IPS-NIHi7 (cell line): ENCODE data around the gene ODF2.
"Not testable (repeated sequence)": the region's sequence is repeated elsewhere in the genome, so short reads cannot be mapped to it uniquely, and the experiment has no call there.

ENCODE experiments used
- DNase-seq: peaks from one replicate; pipeline ENCODE4 v3.0.0; 2012; ENCODE audit warnings: mixed read lengths; ENCODE audit errors: extremely low spot score

Gene ODF2

DNA sequence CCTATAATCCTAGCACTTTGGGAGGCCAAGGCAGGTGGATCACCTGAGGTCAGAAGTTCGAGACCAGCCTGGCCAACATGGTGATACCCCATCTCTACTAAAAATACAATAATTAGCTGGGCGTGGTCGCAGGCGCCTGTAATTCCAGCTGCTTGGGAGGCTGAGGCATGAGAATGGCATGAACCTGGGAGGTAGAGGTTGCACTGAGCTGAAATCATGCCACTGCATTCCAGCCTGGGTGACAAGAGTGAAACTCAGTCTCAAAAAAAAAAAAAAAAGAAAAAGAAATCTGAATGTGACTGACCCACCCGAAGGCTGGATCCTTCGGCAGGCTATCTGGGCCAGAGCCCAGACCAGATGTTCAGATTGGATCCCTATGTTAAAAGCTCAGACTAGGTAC lies 32.5 kb upstream of the ODF2 start:
- DNase-seq: not testable (repeated sequence)

DNA sequence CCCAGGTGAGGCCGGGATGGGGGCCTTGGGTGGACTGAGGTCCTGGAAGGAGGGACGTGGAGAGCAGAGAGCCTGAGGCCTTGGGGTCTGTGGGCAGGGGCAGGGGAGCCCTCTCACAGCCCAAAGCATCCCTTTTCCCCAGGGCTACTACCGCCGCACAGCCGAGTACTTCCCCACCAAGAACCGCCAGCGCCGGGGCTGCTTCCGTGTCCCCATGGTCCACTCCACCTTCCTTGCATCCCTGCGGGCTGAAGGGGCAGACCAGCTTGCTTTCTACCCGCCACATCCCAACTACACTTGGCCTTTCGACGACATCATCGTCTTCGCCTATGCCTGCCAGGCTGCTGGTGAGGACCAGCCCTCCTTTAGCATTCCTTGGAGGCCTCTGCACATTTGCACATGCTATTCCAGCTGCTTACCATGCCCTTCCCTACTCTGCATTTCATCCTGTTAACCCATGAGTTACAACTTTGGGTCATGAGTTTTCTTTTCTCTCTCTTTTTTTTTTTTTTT lies 31.5 kb upstream of the ODF2 start:
- DNase-seq: no peak

DNA sequence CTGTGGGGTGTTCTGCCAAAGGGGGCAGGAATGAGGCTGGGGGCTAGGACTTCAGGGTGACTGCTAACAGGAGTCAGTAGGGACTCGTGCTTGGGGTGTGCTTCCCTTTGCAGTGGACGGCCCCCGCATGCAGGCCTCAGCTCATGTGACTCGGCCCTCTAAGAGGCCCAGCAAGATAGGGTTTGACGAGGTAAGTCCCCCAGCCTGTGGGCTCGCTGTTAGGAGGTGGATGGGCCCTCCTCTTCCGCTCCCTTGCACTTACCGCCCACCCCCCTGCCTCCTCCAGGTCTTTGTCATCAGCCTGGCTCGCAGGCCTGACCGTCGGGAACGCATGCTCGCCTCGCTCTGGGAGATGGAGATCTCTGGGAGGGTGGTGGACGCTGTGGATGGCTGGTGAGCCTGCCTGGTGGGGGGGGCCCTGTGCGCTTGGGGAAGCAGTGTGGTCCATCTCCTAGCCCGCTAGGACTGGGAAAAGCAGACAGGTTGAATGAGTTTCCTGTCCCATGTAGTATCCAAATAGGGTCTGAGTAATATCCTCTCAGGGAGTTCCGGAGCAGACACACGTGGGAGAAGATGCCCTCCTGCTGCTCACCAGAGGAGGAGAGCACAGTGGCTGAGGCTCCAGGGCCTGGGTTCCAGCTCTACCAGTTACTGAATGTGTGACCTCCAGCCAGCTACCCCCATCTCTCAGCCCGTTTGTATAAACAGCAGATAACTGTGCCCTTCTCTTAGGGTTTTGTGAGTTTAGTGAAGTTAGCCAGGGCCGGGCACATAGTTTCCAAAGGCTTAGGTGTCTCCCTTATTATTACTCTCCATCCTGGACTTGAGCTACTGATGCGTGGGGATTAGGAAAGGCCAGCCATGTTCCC lies 26.9 kb upstream of the ODF2 start:
- DNase-seq: peak; percentile 46

DNA sequence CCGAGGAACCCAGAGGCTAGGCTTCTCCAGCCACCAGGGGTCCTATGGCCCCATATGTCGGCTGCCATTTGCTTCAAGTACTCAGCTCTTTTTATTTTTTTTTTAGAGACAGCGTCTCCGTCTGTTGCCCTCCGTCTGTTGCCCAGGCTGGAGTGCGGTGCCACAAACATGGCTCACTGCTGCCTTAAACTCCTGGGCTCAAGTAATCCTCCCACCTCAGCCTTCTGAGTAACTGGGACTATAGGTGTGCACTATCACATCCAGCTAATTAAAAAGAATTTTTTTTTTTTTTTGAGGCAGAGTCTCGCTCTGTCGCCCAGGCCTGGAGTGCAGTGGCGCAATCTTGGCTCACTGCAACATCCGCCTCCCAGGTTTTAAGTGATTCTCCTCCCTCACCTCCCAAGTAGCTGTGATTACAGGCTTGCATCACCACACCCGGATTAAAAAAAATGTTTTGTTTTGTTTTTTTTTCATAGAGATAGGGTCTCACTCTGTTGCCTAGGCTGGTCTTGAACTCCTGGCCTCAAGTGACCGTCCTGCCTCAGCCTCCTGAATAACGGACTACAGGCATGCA lies 26.2 kb upstream of the ODF2 start:
- DNase-seq: no peak

DNA sequence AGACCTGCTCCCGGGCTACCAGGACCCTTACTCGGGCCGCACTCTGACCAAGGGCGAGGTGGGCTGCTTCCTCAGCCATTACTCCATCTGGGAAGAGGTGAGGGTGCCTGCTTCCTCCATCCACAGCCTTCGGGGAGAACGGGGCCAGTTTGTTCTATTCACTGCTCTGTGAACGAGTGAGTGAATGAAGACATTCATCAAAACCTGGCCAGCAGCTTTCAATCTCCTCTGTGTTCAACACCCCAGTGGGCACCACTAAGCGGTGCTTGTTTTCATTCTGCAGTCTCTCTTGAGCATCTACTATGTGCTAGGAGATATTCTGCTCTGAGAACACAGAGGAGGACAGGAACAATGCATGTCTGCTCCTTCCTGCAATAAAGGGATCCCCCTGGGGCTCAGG lies 24.6 kb upstream of the ODF2 start:
- no peak for DNase-seq

DNA sequence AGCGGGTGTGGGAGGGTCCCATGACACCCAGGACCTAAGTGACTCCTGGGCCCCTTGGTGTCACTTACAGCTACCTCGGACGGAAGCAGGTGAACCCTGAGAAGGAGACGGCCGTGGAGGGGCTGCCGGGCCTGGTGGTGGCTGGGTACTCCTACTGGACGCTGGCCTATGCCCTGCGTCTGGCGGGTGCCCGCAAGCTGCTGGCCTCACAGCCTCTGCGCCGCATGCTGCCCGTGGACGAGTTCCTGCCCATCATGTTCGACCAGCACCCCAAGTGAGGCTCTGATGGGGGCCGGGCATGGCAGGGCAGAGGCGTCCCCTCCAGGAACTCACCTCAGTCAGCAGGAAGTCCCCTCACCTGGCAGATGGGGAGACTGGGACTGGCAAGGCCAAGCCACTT lies 21.5 kb upstream of the ODF2 start:
- DNase-seq: no peak

DNA sequence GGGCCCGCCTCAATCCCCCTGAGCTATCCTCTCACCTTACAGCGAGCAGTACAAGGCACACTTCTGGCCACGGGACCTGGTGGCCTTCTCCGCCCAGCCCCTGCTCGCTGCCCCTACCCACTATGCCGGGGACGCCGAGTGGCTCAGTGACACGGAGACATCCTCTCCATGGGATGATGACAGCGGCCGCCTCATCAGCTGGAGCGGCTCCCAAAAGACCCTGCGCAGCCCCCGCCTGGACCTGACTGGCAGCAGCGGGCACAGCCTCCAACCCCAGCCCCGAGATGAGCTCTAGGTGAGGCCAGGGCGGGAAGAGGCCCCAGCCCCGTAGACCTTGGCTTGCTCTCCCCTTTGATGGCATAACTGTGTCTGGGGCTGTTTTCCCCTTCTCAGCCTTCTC lies 20.2 kb upstream of the ODF2 start:
- DNase-seq: no peak

DNA sequence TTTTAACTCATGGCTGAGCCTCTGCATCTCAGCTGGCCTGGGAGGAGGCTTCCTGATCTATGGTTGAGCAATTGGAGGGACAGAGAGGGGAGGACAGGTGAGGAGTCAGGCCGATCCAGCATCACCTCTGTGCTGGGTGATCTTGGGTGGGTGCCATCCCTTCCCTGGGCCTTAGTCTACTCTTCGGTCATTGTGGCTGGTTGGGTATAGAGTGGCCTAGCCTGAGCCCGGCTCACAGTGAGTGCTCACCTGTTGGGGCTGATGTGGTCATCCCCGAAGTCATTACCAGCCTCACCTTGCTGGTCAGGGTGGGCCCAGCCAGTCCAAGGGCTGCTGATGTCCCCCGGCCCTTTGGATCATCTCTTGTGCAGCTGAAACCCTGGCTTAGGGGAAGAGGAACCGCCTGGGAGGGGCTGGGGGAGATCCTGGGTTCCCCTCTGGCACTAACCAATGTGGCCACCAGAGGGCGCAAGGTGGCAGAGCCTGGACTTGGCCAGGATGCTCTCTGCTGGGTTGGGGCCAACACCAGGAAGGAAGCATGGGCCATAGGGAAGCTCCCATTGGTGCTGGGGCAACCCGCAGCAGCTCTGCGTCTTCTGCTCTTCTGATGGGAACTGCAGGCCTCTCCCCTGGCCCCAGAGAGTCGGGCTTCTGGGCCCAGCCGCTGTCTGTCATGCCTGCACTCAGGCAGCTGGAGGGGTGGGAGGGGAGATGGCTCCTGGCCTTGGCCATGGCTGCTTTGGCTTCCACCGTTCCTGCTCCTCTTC lies 17.3 kb upstream of the ODF2 start:
- DNase-seq: peak; percentile 97

DNA sequence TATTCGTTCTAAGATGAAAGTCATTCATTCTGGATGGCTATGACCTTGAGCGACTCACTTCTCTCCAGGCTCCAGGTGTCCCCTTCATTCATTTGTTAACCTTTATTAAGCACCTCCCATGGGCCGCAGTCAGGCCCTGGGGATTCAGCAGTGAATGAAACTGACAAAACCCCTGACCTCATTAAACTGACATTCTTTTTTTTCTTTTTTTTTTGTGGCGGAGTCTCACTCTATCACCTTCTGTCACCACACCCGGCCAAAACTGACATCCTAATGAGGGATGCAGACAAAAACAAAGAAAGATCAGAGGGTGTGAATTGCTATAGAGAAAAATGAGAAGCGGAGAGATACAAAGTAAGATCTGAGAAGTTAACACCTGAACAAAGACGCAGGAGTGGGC lies 16.5 kb upstream of the ODF2 start:
- DNase-seq: no peak

DNA sequence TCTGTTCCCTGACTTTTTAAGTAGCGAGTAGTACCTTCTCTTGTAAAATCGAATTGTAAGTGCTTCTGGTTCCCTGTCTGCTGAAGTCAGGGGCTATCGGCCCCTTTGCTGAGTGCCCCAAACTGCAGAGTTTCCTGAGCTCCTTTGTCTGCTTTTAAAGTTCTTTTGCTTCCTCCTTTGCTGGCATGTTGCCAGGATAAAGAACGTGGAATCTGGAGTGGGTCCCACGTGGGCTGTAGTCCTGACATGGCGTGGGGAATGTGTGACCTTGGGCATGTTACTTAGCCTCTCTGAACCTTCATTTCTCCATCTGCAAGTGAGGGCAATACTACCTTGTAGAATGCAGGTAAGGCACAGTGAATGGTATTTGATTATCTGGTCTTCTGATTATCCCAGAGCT lies 13.7 kb upstream of the ODF2 start:
- no peak for DNase-seq

DNA sequence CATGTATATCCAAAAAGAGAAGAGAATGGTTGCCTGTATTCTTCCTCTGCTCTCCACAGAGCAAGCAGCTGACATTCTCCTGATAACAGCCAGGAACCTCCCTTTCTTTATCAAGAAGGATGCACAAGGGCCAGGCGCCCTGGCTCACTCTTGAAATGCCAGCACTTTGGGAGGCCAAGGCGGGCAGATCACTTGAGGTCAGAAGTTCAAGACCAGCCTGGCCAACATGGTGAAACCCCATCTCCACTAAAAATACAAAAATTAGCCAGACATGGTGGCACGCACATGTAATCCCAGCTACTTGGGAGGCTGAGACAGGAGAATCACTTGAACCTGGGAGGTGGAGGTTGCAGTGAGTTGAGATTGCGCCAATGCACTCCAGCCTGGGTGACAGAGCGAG lies 9.3 kb upstream of the ODF2 start:
- DNase-seq: not testable (repeated sequence)

DNA sequence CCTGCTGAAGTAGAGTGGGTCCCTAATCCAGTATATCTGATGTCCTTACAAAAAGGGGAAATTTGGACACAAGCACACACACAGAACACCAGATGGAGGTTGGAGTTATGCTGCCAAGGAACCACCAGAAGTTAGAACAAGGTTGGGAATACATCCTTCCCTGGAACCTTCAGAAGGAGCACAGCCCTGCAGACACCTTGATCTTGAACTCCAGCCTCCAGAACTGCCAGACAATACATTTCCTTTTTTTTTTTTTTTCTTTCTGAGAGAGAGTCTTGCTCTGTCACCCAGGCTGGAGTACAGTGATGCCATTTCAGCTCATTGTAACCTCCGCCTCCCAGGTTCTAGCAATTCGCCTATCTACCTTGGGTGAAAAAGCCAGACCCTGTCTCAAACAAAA lies 7.1 kb upstream of the ODF2 start:
- no peak for DNase-seq

DNA sequence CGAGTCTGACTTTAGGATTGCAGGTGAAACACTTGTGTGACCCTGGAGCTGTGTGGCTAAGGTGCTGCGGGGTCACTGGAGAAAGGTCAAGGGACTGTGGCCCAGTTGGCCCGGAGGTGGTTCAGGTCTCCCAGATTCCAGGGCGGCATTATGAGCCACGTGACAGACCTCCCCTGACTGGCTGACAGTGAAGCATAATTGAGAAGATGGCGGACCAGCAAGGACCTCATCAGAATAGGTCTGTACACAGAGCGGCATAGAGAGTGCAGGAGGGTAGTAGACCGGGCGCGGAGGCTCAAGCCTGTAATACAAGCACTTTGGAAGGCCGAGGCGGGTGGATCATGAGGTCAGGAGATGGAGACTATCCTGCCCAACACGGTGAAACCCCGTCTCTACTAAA lies 815 bp upstream of the ODF2 start:
- no peak for DNase-seq

DNA sequence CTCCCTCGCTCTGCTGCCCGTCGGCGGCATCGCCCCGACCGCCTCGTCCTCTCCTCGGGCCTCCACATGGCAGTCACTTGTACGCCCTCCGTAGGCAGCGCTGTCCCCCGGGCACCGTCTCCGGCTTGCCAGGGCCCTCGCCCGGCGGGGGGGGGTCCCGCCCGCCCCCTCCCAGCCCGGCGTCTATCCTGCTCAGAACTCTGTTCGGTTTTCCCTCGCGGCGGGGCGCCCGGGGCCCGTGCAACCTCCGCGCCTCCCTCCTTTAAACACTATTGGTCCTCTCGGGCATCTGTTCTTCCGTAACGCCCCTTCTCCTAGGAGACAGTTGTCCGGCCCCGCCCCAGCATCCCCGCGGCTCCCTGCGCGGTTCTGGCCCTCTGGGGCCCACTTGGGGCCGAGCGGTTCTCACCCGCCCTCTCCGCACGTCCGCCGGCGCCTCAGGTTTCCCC lies 831 bp downstream of the ODF2 start:
- DNase-seq: peak; percentile 89

DNA sequence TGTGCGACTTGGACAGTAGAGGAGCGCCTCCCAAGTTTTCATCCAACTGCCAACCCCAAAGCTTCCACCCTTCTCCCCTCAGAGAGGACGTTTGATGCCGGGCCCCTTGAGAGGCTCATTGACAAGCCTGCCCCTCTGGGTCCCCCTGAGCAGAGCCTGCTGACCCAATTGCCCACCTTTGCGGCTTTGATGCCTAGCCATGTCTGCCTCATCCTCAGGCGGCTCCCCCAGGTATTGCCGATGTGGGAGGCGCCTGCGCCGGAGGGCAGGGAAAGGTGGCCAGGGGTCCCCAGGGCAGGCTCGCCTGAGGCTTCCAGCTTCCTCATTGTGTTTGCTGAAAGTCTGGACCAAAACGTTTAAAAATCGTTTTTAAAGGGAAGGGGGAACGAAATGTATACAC lies 1.4 kb downstream of the ODF2 start:
- peak; percentile 22 for DNase-seq

DNA sequence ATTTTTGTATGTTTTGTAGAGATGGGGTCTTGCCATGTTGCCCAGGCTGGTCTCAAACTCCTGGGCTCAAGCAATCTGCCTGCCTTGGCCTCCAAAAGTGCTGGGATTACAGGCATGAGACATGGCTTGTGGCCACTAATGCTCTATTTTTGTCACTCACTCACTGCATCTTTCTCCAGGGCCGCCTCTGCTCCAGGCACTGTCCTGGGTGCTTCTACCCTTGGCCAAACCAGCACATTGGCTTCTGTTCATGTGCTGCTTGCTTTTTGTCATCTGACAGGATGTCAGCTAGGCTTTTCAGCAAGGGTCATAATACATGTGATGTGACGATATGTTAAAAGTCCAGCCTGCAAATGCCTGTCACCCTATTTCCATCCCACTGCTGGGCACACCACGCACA lies 3.2 kb downstream of the ODF2 start:
- DNase-seq: no peak

DNA sequence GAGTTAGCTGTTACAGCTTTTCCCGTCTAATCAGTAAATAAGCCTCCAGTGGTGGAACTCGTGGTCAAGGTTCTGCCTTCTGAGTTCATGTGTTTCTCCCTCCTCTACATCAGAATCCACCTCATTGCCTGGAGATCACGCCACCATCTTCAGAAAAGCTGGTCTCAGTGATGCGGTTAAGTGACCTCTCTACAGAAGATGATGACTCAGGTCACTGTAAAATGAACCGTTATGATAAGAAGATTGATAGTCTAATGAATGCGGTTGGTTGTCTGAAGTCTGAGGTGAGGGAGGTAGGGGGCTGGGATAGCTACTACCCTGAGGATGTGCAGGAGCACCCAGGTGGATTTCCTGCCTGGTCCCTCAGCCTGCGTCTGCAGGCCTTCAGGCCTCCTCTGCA lies 13.3 kb downstream of the ODF2 start:
- DNase-seq: no peak

DNA sequence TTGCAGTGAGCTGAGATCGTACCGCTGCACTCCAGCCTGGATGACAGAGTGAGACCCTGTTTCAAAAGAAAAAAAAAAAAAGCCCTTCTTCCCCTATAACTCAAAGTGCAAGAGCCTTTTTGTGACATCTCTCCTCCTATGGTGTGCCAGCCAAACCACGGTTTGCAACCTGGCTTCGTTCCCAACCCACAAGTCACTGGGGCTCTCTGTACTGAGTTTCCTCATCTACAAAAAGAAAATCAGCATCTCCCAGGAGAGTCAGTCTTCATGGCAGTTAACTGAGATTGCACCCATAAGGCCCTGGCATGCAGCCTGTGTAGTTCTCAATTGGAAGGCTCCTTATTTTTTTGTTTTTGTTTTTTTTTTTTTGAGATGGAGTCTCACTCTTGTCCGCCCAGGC lies 14.8 kb downstream of the ODF2 start:
- DNase-seq: no peak

DNA sequence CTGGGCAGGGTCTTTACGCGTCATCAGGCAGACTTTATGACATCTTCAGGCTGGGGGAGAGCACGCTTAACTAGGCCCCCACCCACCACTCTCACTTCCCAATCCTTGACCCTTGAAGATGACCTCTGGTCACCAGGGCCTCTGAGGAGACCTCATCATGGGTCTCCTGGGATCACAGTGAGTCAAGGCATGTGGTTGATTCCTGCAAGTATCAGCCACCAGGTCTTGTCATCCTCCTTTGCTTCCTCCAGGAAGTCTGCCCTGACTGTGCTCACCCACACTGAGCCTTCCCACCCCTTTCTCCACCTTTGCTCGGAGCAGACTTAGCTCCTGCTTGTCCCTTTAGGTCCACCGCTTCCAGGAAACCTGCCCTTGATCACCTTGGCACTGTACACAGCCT lies 17.3 kb downstream of the ODF2 start:
- no peak for DNase-seq

DNA sequence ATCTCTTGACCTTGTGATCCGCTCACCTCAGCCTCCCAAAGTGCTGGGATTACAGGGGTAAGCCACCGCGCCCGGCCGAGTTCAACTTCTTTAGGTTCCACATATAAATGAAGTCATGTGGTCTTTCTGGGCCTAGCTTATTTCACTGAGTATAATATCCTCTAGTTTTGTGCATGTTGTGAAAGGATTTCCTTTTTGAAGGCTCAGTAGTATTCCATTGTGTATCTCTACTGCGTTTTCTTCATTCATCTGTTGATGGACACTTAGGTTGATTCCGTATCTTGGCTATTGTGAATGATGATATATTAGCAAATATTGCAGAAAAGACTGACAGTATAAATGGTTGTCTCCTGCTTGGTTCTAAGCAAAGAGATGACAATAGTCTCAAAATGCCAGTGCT lies 20.1 kb downstream of the ODF2 start:
- no peak for DNase-seq

DNA sequence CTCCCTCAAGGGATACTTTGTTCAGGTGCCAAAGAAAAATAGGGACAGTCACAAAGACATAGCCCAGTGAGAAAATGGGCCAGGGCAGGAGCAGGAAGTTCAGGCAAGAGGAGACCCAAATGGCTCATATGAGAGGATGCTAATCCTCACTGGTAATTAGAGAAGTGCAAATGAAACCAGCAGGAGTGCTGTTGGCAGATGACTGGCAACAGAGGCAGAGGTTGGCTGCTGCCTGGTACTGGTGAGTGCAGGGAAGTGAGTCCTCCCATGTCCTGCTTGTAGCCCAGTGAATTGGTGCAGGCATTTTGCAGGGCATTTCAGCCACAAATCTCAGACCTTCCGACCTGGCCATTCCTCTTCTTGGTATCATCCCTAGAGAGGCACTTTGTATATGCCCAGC lies 23.5 kb downstream of the ODF2 start:
- no peak for DNase-seq

DNA sequence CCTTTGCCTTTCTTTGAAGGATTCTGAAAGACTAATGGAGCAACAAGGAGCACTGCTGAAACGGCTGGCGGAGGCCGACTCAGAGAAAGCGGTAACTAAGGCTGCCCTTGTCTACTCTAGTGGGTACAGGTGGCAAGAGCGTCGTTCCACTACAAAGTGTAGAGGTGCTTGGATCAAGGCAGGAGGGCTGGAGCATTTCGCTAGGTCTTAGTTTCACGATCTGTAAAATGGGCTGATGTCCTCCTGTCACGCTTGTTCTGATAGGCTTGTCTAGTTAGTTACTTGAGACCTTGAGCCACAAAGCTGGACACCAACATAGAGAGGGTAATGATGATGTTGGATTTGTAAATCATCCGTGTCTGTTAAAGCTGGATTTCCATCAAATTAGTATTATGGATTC lies 25.8 kb downstream of the ODF2 start:
- DNase-seq: no peak

DNA sequence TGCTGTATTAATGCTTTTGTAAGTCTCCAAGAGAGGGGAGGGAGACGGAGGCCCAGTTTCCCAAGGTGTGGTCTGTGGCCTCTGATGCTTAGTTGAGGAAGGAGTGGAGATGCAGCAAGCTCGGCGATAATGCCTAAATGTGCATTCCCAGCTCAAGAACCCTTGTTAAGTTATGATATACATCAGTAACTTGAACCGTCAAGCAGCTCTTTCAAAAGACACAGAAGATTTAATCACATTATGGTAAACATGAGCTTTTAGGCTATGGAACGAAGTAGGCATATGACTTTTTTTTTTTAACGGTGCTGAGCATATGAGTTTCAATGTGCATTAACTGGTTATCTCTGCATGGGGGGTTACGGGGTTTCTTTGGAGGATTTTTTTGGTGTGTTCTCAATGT lies 26.4 kb downstream of the ODF2 start:
- DNase-seq: no peak
